SK-N-SH (cell line): Measurements from ENCODE around the gene CPT1C.

ENCODE experiments used
- CHD2 ChIP-seq: fragments of 150-350 bp; IDR thresholded peaks from 2 replicates; pipeline ENCODE4 v1.6.1; 2018; ENCODE audit warnings: low read length; ENCODE audit not compliant: partially characterized antibody
- CTCF ChIP-seq: fragments of 200-600 bp; sonication (generic); IDR thresholded peaks from 2 replicates; pipeline ENCODE4 v1.6.1; 2017; ENCODE audit warnings: antibody characterized with exemption, mild to moderate bottlenecking, moderate library complexity
- GABPA ChIP-seq: IDR thresholded peaks from 2 replicates; pipeline ENCODE4 v1.4.0; 2012; ENCODE audit warnings: low read depth, mild to moderate bottlenecking
- GATA2 ChIP-seq: sonication (generic); formaldehyde crosslinking; IDR thresholded peaks from 2 replicates; pipeline ENCODE4 v1.5.0; 2020; ENCODE audit warnings: mild to moderate bottlenecking, missing genetic modification reagents
- NFIC ChIP-seq: IDR thresholded peaks from 2 replicates; pipeline ENCODE4 v1.4.0; 2012; ENCODE audit warnings: borderline replicate concordance
- NRF1 ChIP-seq: IDR thresholded peaks from 2 replicates; pipeline ENCODE4 v1.6.1; 2012; ENCODE audit warnings: low read depth, mild to moderate bottlenecking, low read length
- POLR2AphosphoS5 ChIP-seq: IDR thresholded peaks from 2 replicates; pipeline ENCODE4 v1.6.1; 2012; ENCODE audit warnings: low read depth, low read length
- RFX5 ChIP-seq: IDR thresholded peaks from 2 replicates; pipeline ENCODE4 v1.6.1; 2012; ENCODE audit warnings: mild to moderate bottlenecking, improper control_type of control experiment, low read length
- SIN3A ChIP-seq: IDR thresholded peaks from 2 replicates; pipeline ENCODE4 v1.6.1; 2012; ENCODE audit warnings: low read depth, mild to moderate bottlenecking, low read length, moderate library complexity, borderline replicate concordance
- TAF1 ChIP-seq: IDR thresholded peaks from 2 replicates; pipeline ENCODE4 v1.6.1; 2012; ENCODE audit warnings: low read depth, mild to moderate bottlenecking, low read length, moderate library complexity, borderline replicate concordance

- TF ChIP-seq TAF1: no peak
- no peak for TF ChIP-seq CHD2
- no peak for TF ChIP-seq GABPA
- TF ChIP-seq CTCF: no peak
- TF ChIP-seq SIN3A: no peak
- no peak for TF ChIP-seq POLR2AphosphoS5
- TF ChIP-seq RFX5: no peak
- no peak for TF ChIP-seq NRF1
- TF ChIP-seq NFIC: no peak
- no peak for TF ChIP-seq GATA2
These were observed 28.1 kb downstream of the CPT1C start for GRCh38 chr19:49718991-49719390.
